HG03571 (cell line): ENCODE data around the gene CHCHD3.

Experiments used
- ATAC-seq: cut with Tn5 transposase; IDR thresholded peaks from one replicate; pipeline ENCODE4 v1.9.1; 2021; ENCODE audit not compliant: unreplicated experiment

CHCHD3 gene

DNA sequence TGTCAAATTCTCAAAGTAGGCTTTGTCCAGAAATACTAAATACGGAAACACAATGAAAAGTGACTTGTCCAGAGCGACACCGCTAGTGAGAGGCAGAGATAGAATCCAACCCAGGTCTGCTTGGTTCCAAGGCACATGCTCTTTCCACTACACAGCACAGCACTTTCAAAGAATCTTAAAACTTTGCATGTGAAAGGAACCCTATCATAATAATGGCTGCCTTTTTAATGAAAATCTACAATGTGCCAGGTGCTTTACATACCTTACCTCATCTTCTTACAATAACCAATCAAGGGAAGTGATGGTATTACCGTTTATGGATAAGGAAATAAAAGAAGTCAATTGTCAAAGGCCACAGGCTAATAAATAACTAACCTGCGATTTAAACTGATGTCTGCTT is 2.6 kb downstream of the CHCHD3 start:
- ATAC-seq, result no peak

DNA sequence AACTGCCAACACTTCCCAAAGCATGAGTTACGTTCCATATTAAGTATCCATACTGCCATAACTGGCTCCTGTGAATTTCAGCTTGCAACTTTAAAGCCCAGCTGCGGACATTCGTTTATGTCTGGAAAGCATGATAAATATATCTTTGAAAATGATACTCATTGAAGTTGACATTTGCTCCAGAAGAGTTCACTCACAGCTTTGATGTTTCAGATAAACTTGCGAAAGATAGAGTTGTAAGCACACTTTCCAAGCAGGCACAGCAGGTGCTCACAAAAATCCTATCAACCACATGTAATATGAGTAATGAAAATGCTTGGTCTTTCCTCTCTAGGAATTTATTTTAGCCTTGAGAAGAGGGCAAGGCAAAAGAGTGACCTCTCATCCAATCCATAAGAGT is 4.5 kb downstream of the CHCHD3 start:
- ATAC-seq, result no peak

GRCh38 chr7:133076142-133076541 is 5.7 kb downstream of the CHCHD3 start:
- ATAC-seq, result no peak

GRCh38 chr7:133071506-133071905 is 10.4 kb downstream of the CHCHD3 start:
- no peak for ATAC-seq

- ATAC-seq, result no peak
Measured at GRCh38 chr7:133070562-133070961, 11.3 kb downstream of the CHCHD3 start.

DNA sequence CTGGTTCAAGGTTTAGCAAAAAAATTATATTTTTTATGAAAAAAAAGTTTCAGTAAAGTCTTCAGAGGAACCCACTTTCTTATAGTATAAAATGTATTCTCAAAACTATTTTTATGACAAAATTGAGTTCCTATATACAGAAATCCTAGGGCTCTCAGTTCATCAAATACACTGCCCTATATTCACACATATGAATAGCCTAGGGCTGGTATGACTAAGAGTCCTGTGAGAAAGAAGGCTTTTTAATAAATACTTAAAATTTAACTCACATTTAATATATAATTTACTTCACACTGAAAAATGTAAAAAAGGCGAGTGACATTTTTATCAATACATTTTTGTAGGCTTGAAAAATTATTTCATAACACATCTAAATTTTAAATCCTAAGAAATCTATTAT is 16.6 kb downstream of the CHCHD3 start:
- ATAC-seq, result no peak

DNA sequence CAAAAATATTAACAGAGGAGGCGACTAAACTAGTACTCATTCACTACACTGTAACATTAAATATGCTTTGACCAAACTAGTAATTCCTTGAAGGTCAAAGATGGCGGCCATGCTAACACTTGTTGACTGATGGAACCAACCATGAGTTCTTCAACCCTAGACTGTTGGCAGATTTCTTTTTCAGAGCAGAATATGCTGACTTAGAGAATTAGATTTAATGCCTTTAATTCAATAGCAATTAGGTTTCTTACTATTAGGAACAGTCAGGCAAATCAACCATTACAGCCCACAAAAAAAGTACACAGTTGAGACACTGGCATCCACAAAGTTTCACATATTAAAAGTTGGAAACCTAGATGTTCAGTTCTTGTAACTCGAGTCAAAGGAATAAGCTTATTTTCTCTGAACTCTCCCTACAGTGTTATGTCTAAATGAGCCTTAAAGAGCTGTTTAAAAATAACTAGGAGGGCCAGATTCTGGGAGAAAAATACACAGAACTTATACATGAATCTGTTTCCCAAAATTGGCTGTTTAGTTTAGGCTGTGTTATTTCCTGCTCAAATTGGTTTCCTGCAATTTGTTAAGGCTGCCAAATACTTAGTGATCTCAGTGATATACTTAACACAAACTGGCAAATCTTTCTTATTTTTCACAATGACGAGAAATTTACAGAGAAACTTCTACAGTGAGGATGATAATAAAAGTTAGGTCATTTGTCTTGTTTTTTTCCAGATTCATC is 17.6 kb downstream of the CHCHD3 start:
- ATAC-seq, result no peak

GRCh38 chr7:133061792-133062191 is 20.1 kb downstream of the CHCHD3 start:
- ATAC-seq, result no peak

- ATAC-seq, result no peak
Measured at GRCh38 chr7:133061357-133061756, 20.5 kb downstream of the CHCHD3 start.

- ATAC-seq, result no peak
Measured at GRCh38 chr7:133060004-133060403, 21.9 kb downstream of the CHCHD3 start.

GRCh38 chr7:133059263-133059662 is 22.6 kb downstream of the CHCHD3 start:
- ATAC-seq, result no peak

GRCh38 chr7:133056370-133057238 is 25.3 kb downstream of the CHCHD3 start:
- no peak for ATAC-seq

DNA sequence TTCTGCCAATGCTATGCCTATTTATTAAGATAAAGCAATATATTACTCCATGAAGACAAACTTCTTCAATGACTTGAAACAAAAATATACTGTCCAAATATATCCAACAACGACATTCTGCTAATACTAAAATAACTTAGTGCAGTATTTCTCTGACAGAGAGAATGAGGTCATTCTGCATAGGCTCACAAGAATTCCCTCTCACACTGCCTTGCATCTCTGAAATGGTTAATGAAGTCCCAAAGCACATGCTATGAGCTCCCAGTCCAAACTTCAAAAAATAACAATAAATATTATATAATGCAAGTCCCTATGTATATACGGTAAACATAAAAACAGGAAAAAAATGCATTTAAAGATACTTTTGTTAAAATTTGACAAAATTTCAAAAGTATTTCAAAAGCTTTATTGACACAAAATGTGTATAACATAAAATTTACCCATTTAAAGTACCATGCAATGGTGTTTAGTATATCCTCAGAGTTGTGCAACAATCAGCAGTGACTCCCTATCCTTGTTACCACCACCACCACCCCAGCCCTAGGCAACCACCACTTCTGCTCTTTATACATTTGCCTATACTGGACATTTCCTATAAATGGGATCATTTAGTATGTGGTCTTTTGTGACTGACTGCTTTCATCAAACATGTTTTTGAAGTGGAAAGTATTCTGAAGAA is 27.6 kb downstream of the CHCHD3 start:
- no peak for ATAC-seq

GRCh38 chr7:133053321-133053891 is 28.5 kb downstream of the CHCHD3 start:
- ATAC-seq, result no peak

- ATAC-seq, result no peak
Measured at GRCh38 chr7:133052826-133053225, 29.1 kb downstream of the CHCHD3 start.

DNA sequence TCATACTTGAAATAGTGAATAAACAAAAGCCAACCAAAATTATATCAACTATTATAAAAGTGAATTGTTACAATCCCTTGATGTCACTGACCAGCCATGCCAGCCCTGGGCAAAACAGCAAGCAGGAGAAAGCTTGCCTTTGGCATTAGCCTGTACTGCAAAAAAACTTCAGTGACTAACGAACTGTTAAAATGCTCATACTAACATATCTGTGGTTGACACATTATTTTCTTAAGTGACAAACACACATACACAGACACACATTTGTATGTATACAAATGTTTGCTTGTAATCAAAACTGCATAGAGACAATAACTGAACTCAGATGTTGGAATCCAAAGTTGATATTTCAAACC is 29.5 kb downstream of the CHCHD3 start:
- ATAC-seq, result no peak

DNA sequence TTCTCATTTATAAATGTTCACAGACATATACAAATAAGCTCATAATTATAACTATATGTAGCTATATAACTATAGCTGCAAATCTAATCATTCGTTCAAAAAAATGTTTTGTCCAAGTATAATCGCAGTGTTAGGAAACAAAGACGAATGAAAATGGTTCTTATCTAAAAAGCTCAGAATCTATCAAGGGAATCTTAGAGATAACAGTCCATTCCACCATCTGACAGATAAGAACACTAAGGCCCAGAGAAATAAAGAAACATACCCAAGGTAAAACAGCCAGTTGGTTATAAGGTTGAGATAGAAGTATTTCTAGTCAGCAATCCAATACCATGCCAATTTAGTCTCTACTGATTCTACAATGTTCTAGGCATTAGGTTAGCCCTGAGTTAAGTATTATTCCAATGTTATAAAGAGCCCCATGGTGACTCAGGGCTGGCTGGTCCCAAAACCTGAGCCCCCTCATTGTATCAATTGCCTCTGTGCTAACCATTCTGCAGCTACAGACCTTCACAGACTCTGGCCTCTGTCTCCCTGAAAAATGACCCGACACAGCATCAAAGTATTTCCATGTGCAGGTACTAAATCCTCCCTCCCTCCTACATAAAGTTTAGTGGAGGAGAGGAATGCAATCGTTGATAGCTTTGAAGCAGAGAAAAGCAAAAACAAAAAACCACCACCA is 30.0 kb downstream of the CHCHD3 start:
- no peak for ATAC-seq

DNA sequence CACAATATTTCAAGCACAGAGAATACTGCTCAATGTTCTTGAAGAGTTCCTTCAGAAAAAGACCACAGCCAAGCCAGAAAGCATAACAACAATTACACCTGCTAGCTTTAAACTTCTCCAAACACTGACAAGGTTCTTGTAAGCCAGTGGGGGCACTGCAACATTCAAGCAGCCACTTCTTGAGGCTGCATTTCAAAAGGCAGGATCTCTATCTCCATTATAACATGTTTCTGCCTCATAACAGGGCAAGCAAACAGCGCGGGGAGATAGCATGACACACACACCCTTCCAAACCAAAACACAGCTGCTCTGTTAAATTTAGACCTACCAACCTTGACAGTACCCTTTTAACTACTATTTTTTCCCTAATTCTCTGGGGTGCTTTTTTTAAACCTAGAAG is 30.8 kb downstream of the CHCHD3 start:
- no peak for ATAC-seq

GRCh38 chr7:133050200-133050995 is 31.5 kb downstream of the CHCHD3 start:
- ATAC-seq, result no peak

- ATAC-seq, result no peak
Measured at GRCh38 chr7:133048589-133048988, 33.3 kb downstream of the CHCHD3 start.
